Right lobe of liver (tissue), 6 donors: Measurements from ENCODE around the gene RPP25. TPM values are rescaled to one million over a fixed set of nuclear protein-coding genes. Genes with fewer than 3 reads are reported as not detected.

ENCODE experiments used
- ATAC-seq, 4 donors: fragments of 200-7000 bp; cut with Tn5 transposase; one replicate each; pipeline ENCODE4 v1.9.1; 2020; ENCODE audit warnings: mild to moderate bottlenecking in 4 of 4, moderate library complexity in 4 of 4
- DNase-seq, 3 donors: peaks; one replicate each; pipeline ENCODE4 v3.0.0-alpha.2; 2020
- H3K27ac ChIP-seq, 3 donors: fragments of 200-600 bp; one replicate each; pipeline ENCODE4 v1.8.0; 2022
- H3K27me3 ChIP-seq, 2 donors: fragments of 200-600 bp; one replicate each; pipeline ENCODE4 v1.8.0; 2022
- H3K36me3 ChIP-seq, 4 donors: fragments of 200-600 bp; sonication (generic) in 1 of 4; one replicate each; pipeline versions ENCODE4 v1.5.1 to v1.8.0; 2017 to 2022; ENCODE audit warnings: control low read depth in 1 of 4
- H3K4me1 ChIP-seq, 4 donors: fragments of 200-600 bp; sonication (generic) in 1 of 4; one replicate each; pipeline versions ENCODE4 v1.5.1 to v1.8.0; 2017 to 2022; ENCODE audit warnings: control low read depth in 1 of 4
- H3K4me3 ChIP-seq, 3 donors: fragments of 200-600 bp; one replicate each; pipeline ENCODE4 v1.8.0; 2022
- H3K9me3 ChIP-seq, 4 donors: fragments of 200-600 bp; sonication (generic) in 1 of 4; one replicate each; pipeline versions ENCODE4 v1.5.1 to v1.8.0; 2017 to 2022; ENCODE audit warnings: control low read depth in 1 of 4
- CTCF ChIP-seq, 4 donors: fragments of 200-600 bp in 3 of 4; fragments of 450-650 bp in 1 of 4; IDR thresholded peaks; one replicate each; pipeline versions ENCODE4 v1.5.1 to v1.8.0; 2016 to 2022; ENCODE audit warnings: antibody characterized with exemption in 4 of 4, mild to moderate bottlenecking in 2 of 4
- POLR2A ChIP-seq: fragments of 450-650 bp; IDR thresholded peaks from one replicate; pipeline ENCODE4 v1.6.1; 2017; ENCODE audit warnings: antibody characterized with exemption, mild to moderate bottlenecking
- WGBS: methylation state at CpG from one replicate; pipeline ENCODE4 v1.1.6; 2018; ENCODE audit warnings: low coverage, low lambda C conversion rate; ENCODE audit not compliant: insufficient coverage; ENCODE audit errors: missing lambda C conversion rate; 5-methylcytosine and 5-hydroxymethylcytosine counted together
- intact Hi-C, 2 donors: fragments of 100-400 bp; cut with DNase I; formaldehyde crosslinking; loops; one replicate each; pipeline versions ENCODE4 v1.11.2 to v1.14.1; 2022
- total RNA-seq, 6 experiments: library from RNA; depleted of rRNA in 2 of 6; stranded (reverse); fragments of >200 nt in 2 of 6; fragmentation: NEBNext Ultra II Directional in 3 of 6; extraction: Animal tissue kit (Norgen Biotek cat#: 25700) in 3 of 6; gene quantifications; one replicate each; pipeline versions ENCODE4 v1.1.0 to v1.2.4, GENCODE V29; 2016 to 2023
- donor health status: DM: no; HTN: yes; CAD: no.
- donor health status: DM: no; HTN: no; CAD: no.
- donor health status: DM: no; HTN: no; CAD: no.
- donor health status: DM: no; HTN: yes; CAD: no.
- donor health status: DM: no; HTN: yes; CAD: no.

RPP25 gene
- total RNA-seq, 6 experiments from 2014 or later = 1.5 to 8.5 (median 2.4) TPM

GRCh38 chr15:74913041-74913440 lies 43.5 kb downstream of the RPP25 start:
- 80% methylated on average over 2 of the region's 9 CpGs for WGBS
- intact Hi-C loops = no loop called here
- H3K27ac ChIP-seq = no peak overlapping the region
- ATAC-seq (no peak), DNase-seq (no peak)
- no peaks in the 10 kb centered on the region for H3K4me1 ChIP-seq
- no peak overlapping the region for H3K4me3 ChIP-seq
- peaks cover 4 to 64% (median 11%) of the 10 kb centered on the region in 4 donors for H3K36me3 ChIP-seq
- no peaks in the 10 kb centered on the region for H3K9me3 ChIP-seq
- no peaks in the 10 kb centered on the region for H3K27me3 ChIP-seq
- no peak for TF ChIP-seq CTCF (IDR thresholded peaks at IDR 0.05)
- TF ChIP-seq POLR2A = no peak

- no peak for DNase-seq
- no peak for TF ChIP-seq POLR2A
- TF ChIP-seq CTCF (IDR thresholded peaks at IDR 0.05) = no peak
- Histone ChIP-seq H3K27ac (no peak overlapping the region), H3K4me1 (peaks cover 0 to 18% (median 5%) of the 10 kb centered on the region in 4 donors), H3K4me3 (no peak overlapping the region), H3K27me3 (no peaks in the 10 kb centered on the region), H3K36me3 (peaks cover 0 to 34% (median 6%) of the 10 kb centered on the region in 4 donors), H3K9me3 (no peaks in the 10 kb centered on the region)
- 100% methylated on average over 3 of the region's 4 CpGs for WGBS
- intact Hi-C loops = no loop called here
- no peak for ATAC-seq
Measured at GRCh38 chr15:74908635-74909034, 47.9 kb downstream of the RPP25 start.

GRCh38 chr15:74907163-74907870 lies 49.3 kb downstream of the RPP25 start:
- 20% methylated on average over 8 of the region's 8 CpGs for WGBS
- peak; percentile 11 to 41 (median 33) for ATAC-seq
- Histone ChIP-seq H3K36me3 (peaks cover 0 to 29% (median 7%) of the 10 kb centered on the region in 4 donors), H3K4me1 (peaks cover 0 to 18% (median 5%) of the 10 kb centered on the region in 4 donors), H3K4me3 (peak overlapping the region; percentile 90 to 96 (median 92)), H3K27me3 (no peaks in the 10 kb centered on the region), H3K9me3 (no peaks in the 10 kb centered on the region), H3K27ac (peak overlapping the region; percentile 76 to 90 (median 84))
- no peak for TF ChIP-seq CTCF (IDR thresholded peaks at IDR 0.05)
- no peak for TF ChIP-seq POLR2A
- DNase-seq = peak in 1 of 3 donors; percentile 55
- intact Hi-C loops = no loop called here

GRCh38 chr15:74906450-74907162 lies 50.0 kb downstream of the RPP25 start, which contains the start of gene FAM219B:
FAM219B (minus strand) TSS chr15:74906851; CDS start chr15:74906800, 51 bp downstream.
- DNase-seq (peak; percentile 95 to 97 (median 96)), ATAC-seq (peak; percentile 93 to 97 (median 96))
- Histone ChIP-seq H3K27ac (peak within 1 kb of the TSS; percentile 76 to 90 (median 84)), H3K27me3 (no peaks in the 10 kb centered on the region), H3K36me3 (peaks cover 0 to 30% (median 9%) of the 10 kb centered on the region in 4 donors), H3K4me1 (peaks cover 0 to 19% (median 5%) of the 10 kb centered on the region in 4 donors), H3K9me3 (no peaks in the 10 kb centered on the region), H3K4me3 (peak within 1 kb of the TSS; percentile 90 to 96 (median 92))
- 0% methylated on average over 15 of the region's 74 CpGs for whole genome bisulfite sequencing
- intact Hi-C loops = no loop called here
- no peak for TF ChIP-seq CTCF (IDR thresholded peaks at IDR 0.05)
- TF ChIP-seq POLR2A = peak; percentile 77
